Transverse colon (tissue), 4 donors: ENCODE results near the gene MRGPRX3. TPM values are rescaled to one million over a fixed set of nuclear protein-coding genes. Genes with fewer than 3 reads are reported as not detected.

Experiments
- DNase-seq: peaks from one replicate; pipeline ENCODE4 v3.0.0-alpha.2; 2019
- H3K27ac ChIP-seq, 4 donors: fragments of 200-600 bp; sonication (generic); 2 replicates each; pipeline ENCODE4 v1.5.1; 2016 to 2018; ENCODE audit warnings: inconsistent platforms in 4 of 4
- H3K27me3 ChIP-seq: fragments of 200-600 bp; sonication (generic); 2 replicates; pipeline ENCODE4 v1.5.1; 2017; ENCODE audit warnings: inconsistent platforms
- H3K36me3 ChIP-seq, 4 donors: fragments of 200-600 bp; sonication (generic); 2 replicates each; pipeline ENCODE4 v1.5.1; 2017 to 2019; ENCODE audit warnings: inconsistent platforms in 4 of 4
- H3K4me1 ChIP-seq, 4 donors: fragments of 200-600 bp; sonication (generic); 2 replicates each; pipeline ENCODE4 v1.5.1; 2017 to 2020; ENCODE audit warnings: inconsistent platforms in 4 of 4
- H3K4me3 ChIP-seq, 4 donors: fragments of 200-600 bp; sonication (generic); 1 replicate in 1 of 4; 2 replicates in 3 of 4; pipeline versions ENCODE4 v1.5.1 to v1.6.1; 2017 to 2019; ENCODE audit warnings: inconsistent platforms in 4 of 4
- H3K9me3 ChIP-seq, 2 donors: fragments of 200-600 bp; sonication (generic); 2 replicates each; pipeline ENCODE4 v1.5.1; 2017 to 2019; ENCODE audit warnings: inconsistent platforms in 2 of 2
- EP300 ChIP-seq: sonication (generic); formaldehyde crosslinking; IDR thresholded peaks from one replicate; pipeline ENCODE4 v1.6.1; 2017; ENCODE audit warnings: antibody characterized with exemption, low read depth
- POLR2A ChIP-seq: fragments of 450-650 bp; IDR thresholded peaks from one replicate; pipeline ENCODE4 v1.6.1; 2016; ENCODE audit warnings: antibody characterized with exemption, mild to moderate bottlenecking, moderate library complexity
- POLR2AphosphoS5 ChIP-seq, 3 donors: sonication (generic); formaldehyde crosslinking; IDR thresholded peaks; one replicate each; pipeline ENCODE4 v1.6.1; 2016; ENCODE audit warnings: antibody characterized with exemption in 3 of 3
- WGBS, 2 donors: methylation state at CpG; one replicate each; pipeline ENCODE4 v1.1.5; 2018; ENCODE audit warnings: low coverage in 1 of 2; 5-methylcytosine and 5-hydroxymethylcytosine counted together
- in situ Hi-C, 4 donors: fragments of 200-750 bp; cut with MboI; loops; one replicate each; pipeline versions ENCODE4 v1.15.0 to v1.15.1; 2017; ENCODE audit warnings: low sequenced_read_pairs in 3 of 4, low pct_ligation_motif_present in 1 of 4, low pct_unique_long_range_greater_than_20kb in 1 of 4
- intact Hi-C: fragments of 100-400 bp; cut with DNase I; formaldehyde crosslinking; loops from one replicate; pipeline ENCODE4 v1.15.1; 2023; ENCODE audit warnings: low total_unique reads
- total RNA-seq, 4 donors: library from RNA; depleted of rRNA; stranded (reverse); fragments of >200 nt; gene quantifications; one replicate each; pipeline ENCODE4 v1.1.0, GENCODE V29; 2016
- TF ChIP-seq, protein P1 (sequence below), 5 experiments: fragments of 200-600 bp in 3 of 5; fragments of 450-650 bp in 2 of 5; sonication (generic) in 3 of 5; IDR thresholded peaks; 1 replicate in 2 of 5; 2 replicates in 3 of 5; pipeline ENCODE4 v1.5.1; 2016 to 2017; ENCODE audit warnings: antibody characterized with exemption in 5 of 5, inconsistent platforms in 3 of 5, mild to moderate bottlenecking in 2 of 5, moderate library complexity in 1 of 5

The MRGPRX3 gene
- total RNA-seq, 4 donors from 2014 or later, result not detected

DNA sequence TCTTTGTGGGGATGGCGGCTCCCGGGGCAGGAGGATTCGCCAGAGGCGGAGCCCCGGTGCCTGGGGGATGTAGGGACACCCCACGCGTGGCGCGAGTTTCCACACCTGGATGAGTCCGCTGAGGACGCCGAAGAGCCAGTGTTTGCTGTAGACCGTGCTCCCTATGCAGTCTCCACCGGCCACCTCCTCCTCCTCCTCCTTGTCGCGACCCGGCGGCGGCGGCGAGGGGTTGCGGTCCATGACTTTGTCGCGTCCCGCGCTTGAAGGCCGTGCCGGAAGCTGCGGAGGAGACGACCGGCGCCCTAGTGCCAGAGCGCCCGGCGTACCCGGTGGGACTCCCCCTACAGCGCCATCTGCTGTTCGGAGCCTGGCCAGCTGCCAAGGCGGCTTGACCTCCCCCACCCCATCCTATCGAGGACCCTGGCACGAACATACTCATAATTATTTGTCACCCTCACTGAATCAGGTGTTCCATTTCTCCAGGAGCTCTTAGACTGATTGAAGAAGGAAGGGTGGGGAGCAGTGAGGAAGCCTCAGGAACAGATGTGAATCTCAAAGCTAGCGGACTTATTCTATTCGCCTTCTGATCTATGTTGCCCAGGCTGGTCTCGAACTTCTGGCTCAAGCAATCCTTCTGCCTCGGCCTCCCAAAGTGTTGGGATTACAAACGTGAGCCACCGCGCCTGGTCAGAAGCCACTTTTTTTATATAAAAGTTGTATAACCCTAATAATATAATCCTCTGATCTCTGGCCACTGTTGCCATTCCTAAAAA is 26.4 kb upstream of the MRGPRX3 start, which contains the start of gene SAAL1:
Gene SAAL1 (minus strand): TSS at position 281 of the 773 bp plus-strand sequence. CDS start 41 bp downstream, at position 240.
- intact Hi-C loops, result loop anchor here (10.0 kb wide), 1 partner anchor 91 kb away; the partner anchor contains the start of gene SERGEF

DNA sequence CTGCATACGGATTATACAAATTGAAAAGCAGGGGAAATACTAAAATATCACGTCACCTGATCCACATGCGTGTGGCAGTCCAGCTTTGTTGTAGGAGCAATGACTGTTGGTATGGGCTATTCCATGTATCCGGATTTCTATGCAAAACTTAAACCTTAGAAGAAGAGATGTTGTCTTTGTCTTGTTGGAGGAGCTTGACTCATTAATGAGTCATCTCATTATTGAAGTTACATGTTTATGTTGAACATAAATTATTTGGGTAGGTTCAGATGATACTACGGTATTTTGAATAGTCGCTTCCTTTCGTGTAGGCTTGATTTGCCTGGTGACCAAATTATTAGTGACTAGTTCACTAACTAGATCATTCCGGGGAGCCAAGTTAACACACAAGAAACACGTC is 25.7 kb upstream of the MRGPRX3 start:
- intact Hi-C loops, result loop anchor here (10.0 kb wide), 1 partner anchor 92 kb away; the partner anchor contains the start of gene SERGEF
- H3K4me3 ChIP-seq, result no peak overlapping the region
- no peak for TF ChIP-seq POLR2AphosphoS5 (IDR thresholded peaks at IDR 0.05)
- TF ChIP-seq, protein P1, sequence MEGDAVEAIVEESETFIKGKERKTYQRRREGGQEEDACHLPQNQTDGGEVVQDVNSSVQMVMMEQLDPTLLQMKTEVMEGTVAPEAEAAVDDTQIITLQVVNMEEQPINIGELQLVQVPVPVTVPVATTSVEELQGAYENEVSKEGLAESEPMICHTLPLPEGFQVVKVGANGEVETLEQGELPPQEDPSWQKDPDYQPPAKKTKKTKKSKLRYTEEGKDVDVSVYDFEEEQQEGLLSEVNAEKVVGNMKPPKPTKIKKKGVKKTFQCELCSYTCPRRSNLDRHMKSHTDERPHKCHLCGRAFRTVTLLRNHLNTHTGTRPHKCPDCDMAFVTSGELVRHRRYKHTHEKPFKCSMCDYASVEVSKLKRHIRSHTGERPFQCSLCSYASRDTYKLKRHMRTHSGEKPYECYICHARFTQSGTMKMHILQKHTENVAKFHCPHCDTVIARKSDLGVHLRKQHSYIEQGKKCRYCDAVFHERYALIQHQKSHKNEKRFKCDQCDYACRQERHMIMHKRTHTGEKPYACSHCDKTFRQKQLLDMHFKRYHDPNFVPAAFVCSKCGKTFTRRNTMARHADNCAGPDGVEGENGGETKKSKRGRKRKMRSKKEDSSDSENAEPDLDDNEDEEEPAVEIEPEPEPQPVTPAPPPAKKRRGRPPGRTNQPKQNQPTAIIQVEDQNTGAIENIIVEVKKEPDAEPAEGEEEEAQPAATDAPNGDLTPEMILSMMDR (IDR thresholded peaks at IDR 0.05), result no peak
- no peak for TF ChIP-seq POLR2A
- TF ChIP-seq EP300, result no peak
- WGBS, 2 donors, result 74 to 79% methylated on average over 6 to 9 of the region's 9 CpGs
- in situ Hi-C loops, result loop anchor here in 3 of 4 donors (10.0 to 25.0 kb wide), 3 partner anchors 102 to 631 kb away; partner anchors contain the start of gene IGSF22 (in 2 of the 3)
- no peaks in the 10 kb centered on the region for H3K9me3 ChIP-seq
- no peak overlapping the region for H3K27ac ChIP-seq
- no peak for DNase-seq
- H3K27me3 ChIP-seq, result peaks cover 14% of the 10 kb centered on the region
- peaks cover 3 to 11% (median 9%) of the 10 kb centered on the region in 4 donors for H3K4me1 ChIP-seq
- H3K36me3 ChIP-seq, result peaks cover 0 to 12% (median 0%) of the 10 kb centered on the region in 4 donors

More for the DNA sequence above, 26.4 kb upstream of the MRGPRX3 start, which contains the start of gene SAAL1:
- Histone ChIP-seq H3K27me3 (peaks cover 7% of the 10 kb centered on the region), H3K4me1 (peaks cover 3 to 11% (median 9%) of the 10 kb centered on the region in 4 donors), H3K4me3 (peak within 1 kb of the TSS; percentile 59 to 89 (median 76)), H3K9me3 (no peaks in the 10 kb centered on the region), H3K36me3 (peaks cover 0 to 12% (median 0%) of the 10 kb centered on the region in 4 donors), H3K27ac (peak within 1 kb of the TSS; percentile 53 to 69 (median 64))
- WGBS, 2 donors, result 5 to 26% methylated on average over 5 to 48 of the region's 48 CpGs
- TF ChIP-seq POLR2AphosphoS5 (IDR thresholded peaks at IDR 0.05) (peak; percentile 32 to 77 (median 72)), EP300 (no peak), POLR2A (peak; percentile 39)
- TF ChIP-seq, protein P1 (IDR thresholded peaks at IDR 0.05), result peak; percentile 51 to 75 (median 67)
- peak; percentile 90 for DNase-seq
- in situ Hi-C loops, result loop anchor here in 3 of 4 donors (10.0 to 25.0 kb wide), 3 partner anchors 101 to 631 kb away; partner anchors contain the start of gene IGSF22 (in 2 of the 3)

DNA sequence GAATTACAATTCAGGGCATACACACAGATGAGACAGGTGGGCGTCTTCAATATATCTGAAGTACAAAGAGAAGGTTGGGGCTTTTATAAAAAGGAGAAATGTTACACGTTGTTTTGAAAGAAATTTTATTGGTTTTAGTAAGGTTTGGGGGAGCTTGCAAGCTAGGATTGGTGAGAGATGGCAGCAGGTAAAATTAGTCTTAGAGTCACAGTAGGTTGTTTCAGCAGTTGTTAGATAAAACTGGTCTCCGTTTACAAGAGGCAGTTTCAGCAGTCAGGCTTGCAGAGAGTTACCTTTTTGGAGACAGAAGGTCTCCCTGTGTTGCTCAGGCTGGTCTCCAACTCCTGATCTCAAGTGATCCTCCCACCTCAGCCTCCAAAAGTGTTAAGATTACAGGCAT is 24.1 kb upstream of the MRGPRX3 start:
- H3K36me3 ChIP-seq, result no peaks in the 10 kb centered on the region
- H3K27me3 ChIP-seq, result peaks cover 24% of the 10 kb centered on the region
- no peak overlapping the region for H3K4me3 ChIP-seq
- TF ChIP-seq POLR2A (no peak), POLR2AphosphoS5 (IDR thresholded peaks at IDR 0.05) (no peak), EP300 (no peak)
- TF ChIP-seq, protein P1 (IDR thresholded peaks at IDR 0.05), result no peak
- DNase-seq, result no peak
- H3K9me3 ChIP-seq, result no peaks in the 10 kb centered on the region
- H3K27ac ChIP-seq, result no peak overlapping the region
- intact Hi-C loops, result loop anchor here (10.0 kb wide), 1 partner anchor 93 kb away; the partner anchor contains the start of gene SERGEF
- in situ Hi-C loops, result loop anchor here in 3 of 4 donors (10.0 to 25.0 kb wide), 3 partner anchors 103 to 629 kb away; partner anchors contain the start of gene IGSF22 (in 2 of the 3)
- peaks cover 3 to 11% (median 9%) of the 10 kb centered on the region in 4 donors for H3K4me1 ChIP-seq
- 49 to 51% methylated on average over 3 of the region's 3 CpGs for WGBS, 2 donors

DNA sequence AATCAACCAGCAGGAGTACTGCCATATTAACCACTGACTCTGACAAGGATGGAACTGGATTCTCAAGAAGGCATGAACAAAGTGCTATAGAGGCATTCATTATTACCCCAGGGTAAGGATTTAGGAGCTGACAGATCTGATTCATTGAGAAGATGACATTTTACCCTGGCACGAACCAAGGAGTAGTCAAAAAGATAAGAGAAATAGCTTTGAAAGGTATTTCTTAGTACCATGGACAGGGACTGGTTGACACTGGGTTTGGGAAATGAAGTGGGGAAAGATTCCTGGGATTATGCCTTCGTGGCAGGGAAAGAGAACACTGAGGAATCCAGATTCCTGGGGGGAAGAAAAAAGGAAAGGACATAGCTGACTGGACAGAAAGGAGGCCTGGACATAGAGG is 21.4 kb upstream of the MRGPRX3 start:
- TF ChIP-seq POLR2AphosphoS5 (IDR thresholded peaks at IDR 0.05), result no peak
- TF ChIP-seq, protein P1 (IDR thresholded peaks at IDR 0.05), result no peak
- TF ChIP-seq POLR2A, result no peak
- intact Hi-C loops, result no loop called here
- in situ Hi-C loops, result loop anchor here in 2 of 4 donors (25.0 kb wide), 1 partner anchor 626 kb away; the partner anchor contains the start of gene IGSF22 (in 2 of the 2)

More for the DNA sequence above, 21.4 kb upstream of the MRGPRX3 start:
- Histone ChIP-seq H3K27ac (no peak overlapping the region), H3K9me3 (no peaks in the 10 kb centered on the region), H3K27me3 (peaks cover 41% of the 10 kb centered on the region), H3K4me3 (no peak overlapping the region), H3K4me1 (no peaks in the 10 kb centered on the region), H3K36me3 (no peaks in the 10 kb centered on the region)
- DNase-seq, result no peak
- WGBS, 2 donors, result 11 to 30% methylated on average over 1 to 2 of the region's 2 CpGs
